B cell (primary cell): ENCODE results near the gene MRM1. TPM values are rescaled to one million over a fixed set of nuclear protein-coding genes. Genes with fewer than 3 reads are reported as not detected.

Experiments used
- ATAC-seq: fragments of 200-7000 bp; cut with Tn5 transposase; one replicate; pipeline ENCODE4 v1.10.0; 2021; ENCODE audit warnings: low read depth, mild to moderate bottlenecking, moderate number of reproducible peaks, moderate library complexity
- CTCF ChIA-PET: fragments of 350-600 bp; sonication (Branson Sonifier 250); formaldehyde crosslinking; loops from one replicate; lab custom pipeline; 2021; ENCODE audit warnings: antibody characterized with exemption, inconsistent platforms; lab: Charles Lee
- POLR2A ChIA-PET: fragments of 350-600 bp; sonication (Branson Sonifier 250); formaldehyde crosslinking; loops from one replicate; lab custom pipeline; 2021; ENCODE audit warnings: antibody characterized with exemption; lab: Charles Lee
- DNase-seq: peaks from one replicate; pipeline ENCODE4 v3.0.0; 2013
- H2AFZ ChIP-seq: 2 replicates; pipeline ENCODE4 v1.6.1; 2012; ENCODE audit warnings: mild to moderate bottlenecking, low read depth, low read length; ENCODE audit not compliant: insufficient read depth, poor library complexity, severe bottlenecking
- H3K27ac ChIP-seq, 2 donors: 1 replicate in 1 of 2; 2 replicates in 1 of 2; pipeline ENCODE4 v1.5.1; 2012 to 2013; ENCODE audit warnings: low read length in 2 of 2, mild to moderate bottlenecking in 2 of 2, moderate library complexity in 1 of 2
- H3K27me3 ChIP-seq, 4 experiments: fragments of 200-600 bp in 1 of 4; sonication (generic) in 1 of 4; replicated peaks in 1 of 4; 1 replicate in 2 of 4; 2 replicates in 2 of 4; pipeline versions ENCODE4 v1.6.1 to v1.7.0; 2013 to 2016; ENCODE audit warnings: low read length in 3 of 4, mild to moderate bottlenecking in 2 of 4, mixed read lengths in 1 of 4, moderate library complexity in 1 of 4; ENCODE audit not compliant: insufficient read depth in 4 of 4, control insufficient read depth in 3 of 4; ENCODE audit errors: control extremely low read depth in 1 of 4
- H3K36me3 ChIP-seq, 2 experiments: replicated peaks in 1 of 2; 1 replicate in 1 of 2; 2 replicates in 1 of 2; pipeline versions ENCODE4 v1.6.1 to v1.7.1; 2013; ENCODE audit warnings: low read length in 1 of 2; ENCODE audit not compliant: insufficient read depth in 2 of 2, control insufficient read depth in 1 of 2; ENCODE audit errors: control extremely low read depth in 1 of 2, extremely low read depth in 1 of 2
- H3K4me1 ChIP-seq, 2 donors: fragments of 200-600 bp in 1 of 2; sonication (generic) in 1 of 2; 1 replicate in 1 of 2; 2 replicates in 1 of 2; pipeline versions ENCODE4 v1.5.1 to v1.6.1; 2013 to 2017; ENCODE audit warnings: low read length in 2 of 2; ENCODE audit not compliant: control insufficient read depth in 2 of 2, insufficient read depth in 2 of 2
- H3K4me2 ChIP-seq: replicated peaks from 2 replicates; pipeline ENCODE3; 2012; ENCODE audit warnings: mild to moderate bottlenecking, low read depth, low read length; ENCODE audit not compliant: poor library complexity, severe bottlenecking
- H3K4me3 ChIP-seq, 5 experiments: fragments of 200-600 bp in 1 of 5; sonication (generic) in 1 of 5; 1 replicate in 3 of 5; 2 replicates in 2 of 5; pipeline versions ENCODE4 v1.5.1 to v1.7.0; 2011 to 2016; ENCODE audit warnings: low read length in 4 of 5, mild to moderate bottlenecking in 4 of 5, low read depth in 2 of 5, control low read depth in 1 of 5, moderate library complexity in 1 of 5; ENCODE audit not compliant: insufficient read depth in 1 of 5; ENCODE audit errors: control extremely low read depth in 1 of 5, extremely low read depth in 1 of 5
- H3K79me2 ChIP-seq: fragments of 200-600 bp; sonication (generic); one replicate; pipeline ENCODE4 v1.6.0; 2016; ENCODE audit warnings: low read length; ENCODE audit not compliant: control insufficient read depth, insufficient read depth
- H3K9ac ChIP-seq: fragments of 200-600 bp; sonication (generic); 2 replicates; pipeline ENCODE4 v1.6.1; 2017; ENCODE audit warnings: mild to moderate bottlenecking, low read length, moderate library complexity
- H3K9me3 ChIP-seq, 3 donors: one replicate each; pipeline versions ENCODE4 v1.6.1 to v1.7.1; 2013; ENCODE audit warnings: low read length in 2 of 3; ENCODE audit not compliant: control insufficient read depth in 2 of 3, insufficient read depth in 1 of 3; ENCODE audit errors: control extremely low read depth in 1 of 3
- H4K20me1 ChIP-seq: 2 replicates; pipeline ENCODE4 v1.6.0; 2012; ENCODE audit warnings: mild to moderate bottlenecking, low read length; ENCODE audit not compliant: insufficient read depth, control insufficient read depth, poor library complexity, severe bottlenecking
- H3K27ac Mint-ChIP-seq: one replicate; pipeline ENCODE4 v1.8.0; 2021; ENCODE audit warnings: mixed read lengths
- H3K27me3 Mint-ChIP-seq: one replicate; pipeline ENCODE4 v1.8.0; 2021; ENCODE audit warnings: mixed read lengths
- H3K4me1 Mint-ChIP-seq: one replicate; pipeline ENCODE4 v1.8.0; 2021; ENCODE audit warnings: mixed read lengths
- H3K4me3 Mint-ChIP-seq: one replicate; pipeline ENCODE4 v1.8.0; 2021; ENCODE audit warnings: mixed read lengths
- H3K9me3 Mint-ChIP-seq: one replicate; pipeline ENCODE4 v1.8.0; 2022; ENCODE audit warnings: mixed read lengths; ENCODE audit not compliant: insufficient read depth
- CTCF ChIP-seq: fragments of 200-600 bp; IDR thresholded peaks from one replicate; pipeline ENCODE4 v1.8.0; 2022; ENCODE audit warnings: antibody characterized with exemption, mild to moderate bottlenecking
- EZH2 ChIP-seq: IDR thresholded peaks from 2 replicates; pipeline ENCODE4 v1.6.1; 2012; ENCODE audit warnings: borderline replicate concordance, low read depth, mild to moderate bottlenecking, moderate library complexity, low read length; ENCODE audit not compliant: insufficient read depth, poor library complexity, severe bottlenecking
- WGBS: methylation state at CpG from one replicate; pipeline ENCODE4 v1.1.5; 2013; ENCODE audit warnings: missing lambda C conversion rate; ENCODE audit not compliant: insufficient coverage; 5-methylcytosine and 5-hydroxymethylcytosine counted together
- intact Hi-C: fragments of 100-400 bp; cut with micrococcal nuclease; formaldehyde crosslinking; loops from one replicate; pipeline ENCODE4 v1.10.0; 2022
- polyA plus RNA-seq: library from polyadenylated mRNA; depleted of rRNA; stranded (reverse); fragments of >200 nt; gene quantifications from 2 replicates; pipeline ENCODE4 v1.2.3, GENCODE V29; 2012
- total RNA-seq, 2 donors: library from RNA; stranded (reverse); fragments of 120-200 nt in 1 of 2; gene quantifications; 1 replicate in 1 of 2; 2 replicates in 1 of 2; pipeline versions ENCODE4 v1.2.3 to v1.2.4, GENCODE V29; 2013 to 2022

The MRM1 gene
- total and polyA plus RNA-seq, 2 donors (not counting 1 experiment from before 2014, with no cell fraction given) = 9.1 to 14.4 TPM

GRCh38 chr17:36631022-36631421 lies 29.6 kb downstream of the MRM1 start:
- TF ChIP-seq EZH2 (no peak), CTCF (no peak)
- Histone ChIP-seq H3K27me3 (peaks cover 0 to 5% (median 2%) of the 10 kb centered on the region in 4 experiments), H3K36me3 (no peaks in the 10 kb centered on the region), H3K4me3 (no peak overlapping the region), H3K27ac (no peak overlapping the region), H3K9ac (no peak overlapping the region), H3K9me3 (no peaks in the 10 kb centered on the region), H4K20me1 (no peaks in the 10 kb centered on the region), H2AFZ (no peak overlapping the region), H3K4me1 (no peaks in the 10 kb centered on the region), H3K79me2 (no peaks in the 10 kb centered on the region), H3K4me2 (no peak overlapping the region)
- H3K4me1 Mint-ChIP-seq = no peaks in the 10 kb centered on the region
- ChIA-PET CTCF (interaction anchor here (2.3 to 10.1 kb wide), 3 partner anchors 124 to 609 kb away, joined by 7 to 150 read pairs (median 24); no protein-coding TSS in a partner anchor), POLR2A (no interaction called here)
- 96% methylated on average over 3 of the region's 4 CpGs for WGBS
- H3K27ac Mint-ChIP-seq = no peak overlapping the region
- ATAC-seq (no peak), DNase-seq (no peak)
- H3K4me3 Mint-ChIP-seq = no peak overlapping the region
- no peaks in the 10 kb centered on the region for H3K9me3 Mint-ChIP-seq
- intact Hi-C loops = no loop called here
- H3K27me3 Mint-ChIP-seq = peaks cover 15% of the 10 kb centered on the region

- DNase-seq = no peak
- Histone ChIP-seq H3K4me3 (no peak overlapping the region), H3K36me3 (no peaks in the 10 kb centered on the region), H3K27ac (no peak overlapping the region), H4K20me1 (no peaks in the 10 kb centered on the region), H3K4me2 (no peak overlapping the region), H3K79me2 (no peaks in the 10 kb centered on the region), H3K9me3 (no peaks in the 10 kb centered on the region), H2AFZ (no peak overlapping the region), H3K27me3 (peaks cover 0 to 10% (median 3%) of the 10 kb centered on the region in 4 experiments), H3K4me1 (no peaks in the 10 kb centered on the region), H3K9ac (no peak overlapping the region)
- TF ChIP-seq CTCF = no peak
- TF ChIP-seq EZH2 = no peak
- Mint-ChIP-seq H3K9me3 (no peaks in the 10 kb centered on the region), H3K27me3 (peaks cover 19% of the 10 kb centered on the region), H3K4me3 (no peak overlapping the region), H3K4me1 (no peaks in the 10 kb centered on the region), H3K27ac (no peak overlapping the region)
- ATAC-seq = no peak
- ChIA-PET CTCF (interaction anchor here (0.7 to 10.1 kb wide), 2 partner anchors 11 to 413 kb away, joined by 3 to 150 read pairs; no protein-coding TSS in a partner anchor), POLR2A (no interaction called here)
- 74% methylated on average over 10 of the region's 18 CpGs for WGBS
- intact Hi-C loops = no loop called here
Observed at GRCh38 chr17:36632916-36633771, 31.8 kb downstream of the MRM1 start.
